NB4 (cell line): Measurements from ENCODE around the gene TIPARP.

Experiments
- DNase-seq: peaks from one replicate; pipeline ENCODE4 v3.0.0; 2010; ENCODE audit warnings: low read depth
- H3K4me3 ChIP-seq: one replicate; pipeline ENCODE4 v1.5.1; 2011; ENCODE audit warnings: mild to moderate bottlenecking, low read depth, low read length, moderate library complexity
- CTCF ChIP-seq: IDR thresholded peaks from one replicate; pipeline ENCODE4 v1.5.1; 2012; ENCODE audit warnings: low read depth, low read length
- MAX ChIP-seq: IDR thresholded peaks from 2 replicates; pipeline ENCODE4 v1.6.1; 2011; ENCODE audit warnings: low read depth, low read length
- MYC ChIP-seq: IDR thresholded peaks from 2 replicates; pipeline ENCODE4 v1.6.1; 2011; ENCODE audit warnings: low read depth, low read length
- POLR2A ChIP-seq: IDR thresholded peaks from 2 replicates; pipeline ENCODE4 v1.6.1; 2011; ENCODE audit warnings: mild to moderate bottlenecking; ENCODE audit not compliant: insufficient read length; ENCODE audit errors: extremely low read depth

The TIPARP gene

GRCh38 chr3:156680243-156680914, 6.0 kb downstream of the TIPARP start:
- no peak for DNase-seq
- TF ChIP-seq CTCF, result no peak
- no peak for TF ChIP-seq POLR2A
- TF ChIP-seq MAX, result no peak
- no peak for TF ChIP-seq MYC
- peak overlapping the region; percentile 77 for H3K4me3 ChIP-seq

- peak overlapping the region; percentile 77 for H3K4me3 ChIP-seq
- DNase-seq, result peak; percentile 79
Observed at GRCh38 chr3:156681002-156681401, 6.6 kb downstream of the TIPARP start.

GRCh38 chr3:156682501-156682900, 8.1 kb downstream of the TIPARP start:
- peak overlapping the region; percentile 77 for H3K4me3 ChIP-seq
- TF ChIP-seq MYC (no peak), CTCF (no peak), MAX (no peak), POLR2A (no peak)
- DNase-seq, result no peak

More at GRCh38 chr3:156681002-156681401, 6.6 kb downstream of the TIPARP start:
- no peak for TF ChIP-seq MAX
- no peak for TF ChIP-seq POLR2A
- TF ChIP-seq CTCF, result no peak
- TF ChIP-seq MYC, result no peak

- H3K4me3 ChIP-seq, result peak overlapping the region; percentile 23
- TF ChIP-seq MAX (no peak), POLR2A (no peak)
- no peak for DNase-seq
Observed at GRCh38 chr3:156682963-156683362, 8.6 kb downstream of the TIPARP start.

GRCh38 chr3:156685198-156685597, 10.8 kb downstream of the TIPARP start:
- H3K4me3 ChIP-seq, result peak overlapping the region; percentile 6
- peak; percentile 18 for DNase-seq
- TF ChIP-seq CTCF (no peak), MAX (no peak), POLR2A (no peak), MYC (no peak)

- no peak for DNase-seq
- peak overlapping the region; percentile 37 for H3K4me3 ChIP-seq
- TF ChIP-seq MAX (no peak; the same call in 1 of the 2 replicates), POLR2A (no peak), CTCF (no peak), MYC (no peak)
Observed at GRCh38 chr3:156685752-156686151, 11.4 kb downstream of the TIPARP start.
